Measurements from ENCODE around the gene IL19. TPM values are rescaled to one million over a fixed set of nuclear protein-coding genes. Genes with fewer than 3 reads are reported as not detected.

IL19 gene
- total RNA-seq, 5 donors from 2014 or later (not counting 1 experiment from before 2014, with no cell fraction given) = not detected

- CTCF ChIA-PET = interaction anchor here in 1 of 2 donors (0.6 kb wide), 1 partner anchor 18 kb away, joined by 3 read pairs; no protein-coding TSS in a partner anchor
- no CpG with 5 or more reads among the region's 2 CpGs for WGBS (ENCODE audit: insufficient coverage)
- Mint-ChIP-seq H3K9me3 (no peaks in the 10 kb centered on the region), H3K4me1 (peaks cover 9 to 17% (median 9%) of the 10 kb centered on the region in 3 donors), H3K4me3 (no peak overlapping the region), H3K27me3 (peaks cover 0 to 5% of the 10 kb centered on the region in 2 donors), H3K27ac (no peak overlapping the region), H3K36me3 (no peaks in the 10 kb centered on the region)
- DNase-seq (no peak), ATAC-seq (replicated peaks in 1 of 4) (no peak)
- no peak overlapping the region for H3K27ac ChIP-seq (ENCODE audit: low read length)
- no peak overlapping the region for H3K4me3 ChIP-seq (ENCODE audit: control insufficient read depth in 1 of 2, extremely low read depth in 1 of 2, low read length in 1 of 2)
- POLR2A ChIA-PET = interaction anchor here in 1 of 2 donors (0.6 kb wide), 1 partner anchor 19 kb away, joined by 3 read pairs; no protein-coding TSS in a partner anchor
- no peaks in the 10 kb centered on the region for H3K36me3 ChIP-seq (ENCODE audit: control insufficient read depth in 2 of 2, extremely low read depth in 1 of 2, insufficient read depth in 1 of 2, low read length in 1 of 2)
- peaks cover 0 to 4% of the 10 kb centered on the region in 2 experiments for H3K4me1 ChIP-seq (ENCODE audit: control insufficient read depth in 1 of 2, extremely low read depth in 1 of 2, insufficient read depth in 2 of 2, low read length in 2 of 2)
- H3K27me3 ChIP-seq (replicated peaks in 1 of 2; ENCODE audit: control insufficient read depth in 2 of 2, extremely low read depth in 1 of 2, insufficient read depth in 2 of 2, low read length in 1 of 2) = peaks cover 0 to 4% of the 10 kb centered on the region in 2 experiments
- H3K9me3 ChIP-seq = no peaks in the 10 kb centered on the region
These were observed 65.5 kb downstream of the IL19 start for GRCh38 chr1:206836111-206836510.

- ChIA-PET CTCF (no interaction called here), POLR2A (no interaction called here)
- no peak overlapping the region for H3K4me3 ChIP-seq (ENCODE audit: control insufficient read depth in 1 of 2, extremely low read depth in 1 of 2, low read length in 1 of 2)
- Mint-ChIP-seq H3K4me3 (no peak overlapping the region), H3K27me3 (peaks cover 0 to 2% of the 10 kb centered on the region in 2 donors), H3K4me1 (no peaks in the 10 kb centered on the region), H3K36me3 (no peaks in the 10 kb centered on the region), H3K27ac (no peak overlapping the region), H3K9me3 (no peaks in the 10 kb centered on the region)
- no peak overlapping the region for H3K27ac ChIP-seq (ENCODE audit: low read length)
- H3K4me1 ChIP-seq (ENCODE audit: control insufficient read depth in 1 of 2, extremely low read depth in 1 of 2, insufficient read depth in 2 of 2, low read length in 2 of 2) = no peaks in the 10 kb centered on the region
- H3K9me3 ChIP-seq = no peaks in the 10 kb centered on the region
- 88% methylated on average over 2 of the region's 4 CpGs for WGBS (ENCODE audit: insufficient coverage)
- no peak for DNase-seq
- H3K27me3 ChIP-seq (replicated peaks in 1 of 2; ENCODE audit: control insufficient read depth in 2 of 2, extremely low read depth in 1 of 2, insufficient read depth in 2 of 2, low read length in 1 of 2) = peaks cover 0 to 4% of the 10 kb centered on the region in 2 experiments
- H3K36me3 ChIP-seq (ENCODE audit: control insufficient read depth in 2 of 2, extremely low read depth in 1 of 2, insufficient read depth in 1 of 2, low read length in 1 of 2) = no peaks in the 10 kb centered on the region
- no peak for ATAC-seq (replicated peaks in 1 of 4)
These were observed 68.5 kb downstream of the IL19 start for GRCh38 chr1:206839006-206839560.

GRCh38 chr1:206839857-206840256, 69.3 kb downstream of the IL19 start:
- Histone ChIP-seq H3K27me3 (replicated peaks in 1 of 2; ENCODE audit: control insufficient read depth in 2 of 2, extremely low read depth in 1 of 2, insufficient read depth in 2 of 2, low read length in 1 of 2) (peaks cover 0 to 4% of the 10 kb centered on the region in 2 experiments), H3K4me3 (ENCODE audit: control insufficient read depth in 1 of 2, extremely low read depth in 1 of 2, low read length in 1 of 2) (no peak overlapping the region), H3K4me1 (ENCODE audit: control insufficient read depth in 1 of 2, extremely low read depth in 1 of 2, insufficient read depth in 2 of 2, low read length in 2 of 2) (no peaks in the 10 kb centered on the region), H3K36me3 (ENCODE audit: control insufficient read depth in 2 of 2, extremely low read depth in 1 of 2, insufficient read depth in 1 of 2, low read length in 1 of 2) (no peaks in the 10 kb centered on the region), H3K27ac (ENCODE audit: low read length) (no peak overlapping the region), H3K9me3 (no peaks in the 10 kb centered on the region)
- no peaks in the 10 kb centered on the region for H3K27me3 Mint-ChIP-seq
- H3K4me3 Mint-ChIP-seq = no peak overlapping the region
- H3K27ac Mint-ChIP-seq = no peak overlapping the region
- ATAC-seq (replicated peaks in 1 of 4) = no peak
- ChIA-PET CTCF (no interaction called here), POLR2A (no interaction called here)
- H3K9me3 Mint-ChIP-seq = no peaks in the 10 kb centered on the region
- 100% methylated on average over 6 of the region's 7 CpGs for WGBS (ENCODE audit: insufficient coverage)
- no peaks in the 10 kb centered on the region for H3K4me1 Mint-ChIP-seq
- no peak for DNase-seq
- no peaks in the 10 kb centered on the region for H3K36me3 Mint-ChIP-seq

GRCh38 chr1:206841609-206842323, 71.2 kb downstream of the IL19 start:
- Mint-ChIP-seq H3K27me3 (no peaks in the 10 kb centered on the region), H3K4me3 (no peak overlapping the region), H3K27ac (no peak overlapping the region), H3K36me3 (no peaks in the 10 kb centered on the region), H3K4me1 (no peaks in the 10 kb centered on the region), H3K9me3 (no peaks in the 10 kb centered on the region)
- WGBS (ENCODE audit: insufficient coverage) = 96% methylated on average over 4 of the region's 7 CpGs
- Histone ChIP-seq H3K36me3 (ENCODE audit: control insufficient read depth in 2 of 2, extremely low read depth in 1 of 2, insufficient read depth in 1 of 2, low read length in 1 of 2) (no peaks in the 10 kb centered on the region), H3K4me1 (ENCODE audit: control insufficient read depth in 1 of 2, extremely low read depth in 1 of 2, insufficient read depth in 2 of 2, low read length in 2 of 2) (no peaks in the 10 kb centered on the region), H3K27me3 (replicated peaks in 1 of 2; ENCODE audit: control insufficient read depth in 2 of 2, extremely low read depth in 1 of 2, insufficient read depth in 2 of 2, low read length in 1 of 2) (peaks cover 0 to 2% of the 10 kb centered on the region in 2 experiments), H3K27ac (ENCODE audit: low read length) (no peak overlapping the region), H3K4me3 (ENCODE audit: control insufficient read depth in 1 of 2, extremely low read depth in 1 of 2, low read length in 1 of 2) (no peak overlapping the region), H3K9me3 (no peaks in the 10 kb centered on the region)
- ChIA-PET CTCF (interaction anchor here in 1 of 2 donors (0.6 kb wide), 1 partner anchor 56 kb away, joined by 4 read pairs; no protein-coding TSS in a partner anchor), POLR2A (interaction anchor here in 1 of 2 donors (0.5 kb wide), 1 partner anchor 177 kb away, joined by 3 read pairs; no protein-coding TSS in a partner anchor)
- ATAC-seq (replicated peaks in 1 of 4) = no peak
- DNase-seq = no peak

- Histone ChIP-seq H3K9me3 (no peaks in the 10 kb centered on the region), H3K36me3 (ENCODE audit: control insufficient read depth in 2 of 2, extremely low read depth in 1 of 2, insufficient read depth in 1 of 2, low read length in 1 of 2) (no peaks in the 10 kb centered on the region), H3K27me3 (replicated peaks in 1 of 2; ENCODE audit: control insufficient read depth in 2 of 2, extremely low read depth in 1 of 2, insufficient read depth in 2 of 2, low read length in 1 of 2) (no peaks in the 10 kb centered on the region), H3K27ac (ENCODE audit: low read length) (no peak overlapping the region), H3K4me3 (ENCODE audit: control insufficient read depth in 1 of 2, extremely low read depth in 1 of 2, low read length in 1 of 2) (no peak overlapping the region), H3K4me1 (ENCODE audit: control insufficient read depth in 1 of 2, extremely low read depth in 1 of 2, insufficient read depth in 2 of 2, low read length in 2 of 2) (no peaks in the 10 kb centered on the region)
- Mint-ChIP-seq H3K4me3 (no peak overlapping the region), H3K4me1 (no peaks in the 10 kb centered on the region), H3K27me3 (no peaks in the 10 kb centered on the region), H3K36me3 (no peaks in the 10 kb centered on the region), H3K9me3 (no peaks in the 10 kb centered on the region), H3K27ac (no peak overlapping the region)
- DNase-seq (no peak), ATAC-seq (replicated peaks in 1 of 4) (no peak)
- POLR2A ChIA-PET = no interaction called here
- CTCF ChIA-PET = no interaction called here
These were observed 72.3 kb downstream of the IL19 start for GRCh38 chr1:206842854-206843253.

- Mint-ChIP-seq H3K36me3 (no peaks in the 10 kb centered on the region), H3K27ac (no peak overlapping the region), H3K27me3 (peaks cover 0 to 3% of the 10 kb centered on the region in 2 donors), H3K9me3 (no peaks in the 10 kb centered on the region), H3K4me1 (no peaks in the 10 kb centered on the region), H3K4me3 (no peak overlapping the region)
- Histone ChIP-seq H3K36me3 (ENCODE audit: control insufficient read depth in 2 of 2, extremely low read depth in 1 of 2, insufficient read depth in 1 of 2, low read length in 1 of 2) (no peaks in the 10 kb centered on the region), H3K4me3 (ENCODE audit: control insufficient read depth in 1 of 2, extremely low read depth in 1 of 2, low read length in 1 of 2) (no peak overlapping the region), H3K27me3 (replicated peaks in 1 of 2; ENCODE audit: control insufficient read depth in 2 of 2, extremely low read depth in 1 of 2, insufficient read depth in 2 of 2, low read length in 1 of 2) (no peaks in the 10 kb centered on the region), H3K27ac (ENCODE audit: low read length) (no peak overlapping the region), H3K4me1 (ENCODE audit: control insufficient read depth in 1 of 2, extremely low read depth in 1 of 2, insufficient read depth in 2 of 2, low read length in 2 of 2) (no peaks in the 10 kb centered on the region), H3K9me3 (no peaks in the 10 kb centered on the region)
- ChIA-PET CTCF (no interaction called here), POLR2A (no interaction called here)
- ATAC-seq (replicated peaks in 1 of 4) (no peak), DNase-seq (no peak)
- WGBS (ENCODE audit: insufficient coverage) = no CpG with 5 or more reads among the region's 4 CpGs
These were observed 73.1 kb downstream of the IL19 start for GRCh38 chr1:206843626-206844025.
